ENCODE data around the gene GRIK1. TPM values are rescaled to one million over a fixed set of nuclear protein-coding genes. Genes with fewer than 3 reads are reported as not detected.

The GRIK1 gene
- polyA plus RNA-seq, 1 donor: 1.9 TPM

- no peak overlapping the region for H3K4me3 ChIP-seq (ENCODE audit: low read length)
- H3K36me3 ChIP-seq (ENCODE audit: control insufficient read depth, insufficient read depth, low read length): no peaks in the 10 kb centered on the region
- DNase-seq: no peak
- H3K27ac ChIP-seq (ENCODE audit: low read length): no peak overlapping the region
- H3K27me3 ChIP-seq (ENCODE audit: control insufficient read depth, insufficient read depth, low read length): no peaks in the 10 kb centered on the region
- WGBS (ENCODE audit: insufficient coverage, low lambda C conversion rate): 89% methylated on average over 1 of the region's 3 CpGs
- H3K9me3 ChIP-seq (ENCODE audit: control insufficient read depth, low read depth, low read length): no peaks in the 10 kb centered on the region
- H3K4me1 ChIP-seq (ENCODE audit: control insufficient read depth, insufficient read depth, low read length): no peaks in the 10 kb centered on the region
Measured at GRCh38 chr21:29753216-29753615, 186.6 kb downstream of the GRIK1 start.

GRCh38 chr21:29751473-29752185 lies 188.2 kb downstream of the GRIK1 start:
- Histone ChIP-seq H3K9me3 (ENCODE audit: control insufficient read depth, low read depth, low read length) (no peaks in the 10 kb centered on the region), H3K27me3 (ENCODE audit: control insufficient read depth, insufficient read depth, low read length) (no peaks in the 10 kb centered on the region), H3K4me1 (ENCODE audit: control insufficient read depth, insufficient read depth, low read length) (no peaks in the 10 kb centered on the region), H3K27ac (ENCODE audit: low read length) (no peak overlapping the region), H3K4me3 (ENCODE audit: low read length) (no peak overlapping the region), H3K36me3 (ENCODE audit: control insufficient read depth, insufficient read depth, low read length) (no peaks in the 10 kb centered on the region)
- DNase-seq: no peak
- no CpG with 5 or more reads among the region's 7 CpGs for WGBS (ENCODE audit: insufficient coverage, low lambda C conversion rate)

- Histone ChIP-seq H3K27me3 (ENCODE audit: control insufficient read depth, insufficient read depth, low read length) (no peaks in the 10 kb centered on the region), H3K9me3 (ENCODE audit: control insufficient read depth, low read depth, low read length) (no peaks in the 10 kb centered on the region), H3K4me3 (ENCODE audit: low read length) (no peak overlapping the region), H3K27ac (ENCODE audit: low read length) (no peak overlapping the region), H3K4me1 (ENCODE audit: control insufficient read depth, insufficient read depth, low read length) (no peaks in the 10 kb centered on the region), H3K36me3 (ENCODE audit: control insufficient read depth, insufficient read depth, low read length) (no peaks in the 10 kb centered on the region)
- WGBS (ENCODE audit: insufficient coverage, low lambda C conversion rate): no CpG with 5 or more reads among the region's 1 CpG
- no peak for DNase-seq
Measured at GRCh38 chr21:29749957-29750356, 189.8 kb downstream of the GRIK1 start.

- Histone ChIP-seq H3K4me3 (ENCODE audit: low read length) (no peak overlapping the region), H3K36me3 (ENCODE audit: control insufficient read depth, insufficient read depth, low read length) (no peaks in the 10 kb centered on the region), H3K4me1 (ENCODE audit: control insufficient read depth, insufficient read depth, low read length) (no peaks in the 10 kb centered on the region), H3K27me3 (ENCODE audit: control insufficient read depth, insufficient read depth, low read length) (no peaks in the 10 kb centered on the region), H3K9me3 (ENCODE audit: control insufficient read depth, low read depth, low read length) (no peaks in the 10 kb centered on the region), H3K27ac (ENCODE audit: low read length) (no peak overlapping the region)
- no peak for DNase-seq
- no CpG with 5 or more reads among the region's 3 CpGs for WGBS (ENCODE audit: insufficient coverage, low lambda C conversion rate)
Measured at GRCh38 chr21:29749223-29749622, 190.6 kb downstream of the GRIK1 start.

GRCh38 chr21:29748391-29749167 lies 191.2 kb downstream of the GRIK1 start:
- Histone ChIP-seq H3K27ac (ENCODE audit: low read length) (no peak overlapping the region), H3K27me3 (ENCODE audit: control insufficient read depth, insufficient read depth, low read length) (no peaks in the 10 kb centered on the region), H3K4me3 (ENCODE audit: low read length) (no peak overlapping the region), H3K36me3 (ENCODE audit: control insufficient read depth, insufficient read depth, low read length) (no peaks in the 10 kb centered on the region), H3K4me1 (ENCODE audit: control insufficient read depth, insufficient read depth, low read length) (no peaks in the 10 kb centered on the region), H3K9me3 (ENCODE audit: control insufficient read depth, low read depth, low read length) (no peaks in the 10 kb centered on the region)
- 83% methylated on average over 2 of the region's 8 CpGs for WGBS (ENCODE audit: insufficient coverage, low lambda C conversion rate)
- DNase-seq: no peak

GRCh38 chr21:29741761-29742160 lies 198.0 kb downstream of the GRIK1 start:
- Histone ChIP-seq H3K27ac (ENCODE audit: low read length) (no peak overlapping the region), H3K27me3 (ENCODE audit: control insufficient read depth, insufficient read depth, low read length) (no peaks in the 10 kb centered on the region), H3K4me1 (ENCODE audit: control insufficient read depth, insufficient read depth, low read length) (no peaks in the 10 kb centered on the region), H3K4me3 (ENCODE audit: low read length) (no peak overlapping the region), H3K9me3 (ENCODE audit: control insufficient read depth, low read depth, low read length) (no peaks in the 10 kb centered on the region), H3K36me3 (ENCODE audit: control insufficient read depth, insufficient read depth, low read length) (no peaks in the 10 kb centered on the region)
- DNase-seq: no peak
- WGBS (ENCODE audit: insufficient coverage, low lambda C conversion rate): no CpG with 5 or more reads among the region's 2 CpGs

GRCh38 chr21:29739176-29739575 lies 200.6 kb downstream of the GRIK1 start:
- no peak overlapping the region for H3K27ac ChIP-seq (ENCODE audit: low read length)
- no peaks in the 10 kb centered on the region for H3K4me1 ChIP-seq (ENCODE audit: control insufficient read depth, insufficient read depth, low read length)
- H3K36me3 ChIP-seq (ENCODE audit: control insufficient read depth, insufficient read depth, low read length): no peaks in the 10 kb centered on the region
- DNase-seq: no peak
- H3K9me3 ChIP-seq (ENCODE audit: control insufficient read depth, low read depth, low read length): no peaks in the 10 kb centered on the region
- H3K27me3 ChIP-seq (ENCODE audit: control insufficient read depth, insufficient read depth, low read length): no peaks in the 10 kb centered on the region
- no CpG with 5 or more reads among the region's 1 CpG for WGBS (ENCODE audit: insufficient coverage, low lambda C conversion rate)
- H3K4me3 ChIP-seq (ENCODE audit: low read length): no peak overlapping the region

- WGBS (ENCODE audit: insufficient coverage, low lambda C conversion rate): 100% methylated on average over 1 of the region's 1 CpG
Measured at GRCh38 chr21:29738730-29739129, 201.1 kb downstream of the GRIK1 start.

GRCh38 chr21:29737186-29737585 lies 202.6 kb downstream of the GRIK1 start:
- DNase-seq: no peak
- H3K27me3 ChIP-seq (ENCODE audit: control insufficient read depth, insufficient read depth, low read length): no peaks in the 10 kb centered on the region
- WGBS (ENCODE audit: insufficient coverage, low lambda C conversion rate): 83% methylated on average over 4 of the region's 5 CpGs
- no peak overlapping the region for H3K4me3 ChIP-seq (ENCODE audit: low read length)
- H3K4me1 ChIP-seq (ENCODE audit: control insufficient read depth, insufficient read depth, low read length): no peaks in the 10 kb centered on the region
- no peaks in the 10 kb centered on the region for H3K9me3 ChIP-seq (ENCODE audit: control insufficient read depth, low read depth, low read length)
- H3K27ac ChIP-seq (ENCODE audit: low read length): no peak overlapping the region
- H3K36me3 ChIP-seq (ENCODE audit: control insufficient read depth, insufficient read depth, low read length): no peaks in the 10 kb centered on the region

More at GRCh38 chr21:29738730-29739129, 201.1 kb downstream of the GRIK1 start:
- Histone ChIP-seq H3K27ac (ENCODE audit: low read length) (no peak overlapping the region), H3K9me3 (ENCODE audit: control insufficient read depth, low read depth, low read length) (no peaks in the 10 kb centered on the region), H3K4me1 (ENCODE audit: control insufficient read depth, insufficient read depth, low read length) (no peaks in the 10 kb centered on the region), H3K36me3 (ENCODE audit: control insufficient read depth, insufficient read depth, low read length) (no peaks in the 10 kb centered on the region), H3K27me3 (ENCODE audit: control insufficient read depth, insufficient read depth, low read length) (no peaks in the 10 kb centered on the region), H3K4me3 (ENCODE audit: low read length) (no peak overlapping the region)
- DNase-seq: no peak

GRCh38 chr21:29730281-29730680 lies 209.5 kb downstream of the GRIK1 start:
- H3K36me3 ChIP-seq (ENCODE audit: control insufficient read depth, insufficient read depth, low read length): no peaks in the 10 kb centered on the region
- no peak overlapping the region for H3K27ac ChIP-seq (ENCODE audit: low read length)
- WGBS (ENCODE audit: insufficient coverage, low lambda C conversion rate): no CpG with 5 or more reads among the region's 1 CpG
- no peaks in the 10 kb centered on the region for H3K4me1 ChIP-seq (ENCODE audit: control insufficient read depth, insufficient read depth, low read length)
- no peaks in the 10 kb centered on the region for H3K9me3 ChIP-seq (ENCODE audit: control insufficient read depth, low read depth, low read length)
- DNase-seq: no peak
- H3K27me3 ChIP-seq (ENCODE audit: control insufficient read depth, insufficient read depth, low read length): no peaks in the 10 kb centered on the region
- H3K4me3 ChIP-seq (ENCODE audit: low read length): no peak overlapping the region

GRCh38 chr21:29726044-29726443 lies 213.8 kb downstream of the GRIK1 start:
- no peaks in the 10 kb centered on the region for H3K36me3 ChIP-seq (ENCODE audit: control insufficient read depth, insufficient read depth, low read length)

More at GRCh38 chr21:29726044-29726443, 213.8 kb downstream of the GRIK1 start:
- H3K4me3 ChIP-seq (ENCODE audit: low read length): no peak overlapping the region
- no peak for DNase-seq
- H3K4me1 ChIP-seq (ENCODE audit: control insufficient read depth, insufficient read depth, low read length): no peaks in the 10 kb centered on the region
- no peaks in the 10 kb centered on the region for H3K27me3 ChIP-seq (ENCODE audit: control insufficient read depth, insufficient read depth, low read length)
- H3K9me3 ChIP-seq (ENCODE audit: control insufficient read depth, low read depth, low read length): no peaks in the 10 kb centered on the region
- no peak overlapping the region for H3K27ac ChIP-seq (ENCODE audit: low read length)
